Left lung (tissue), 10 donors: ENCODE results near the gene UNCX. TPM values are rescaled to one million over a fixed set of nuclear protein-coding genes. Genes with fewer than 3 reads are reported as not detected.

Experiments
- ATAC-seq: fragments of 200-7000 bp; cut with Tn5 transposase; one replicate; pipeline ENCODE4 v1.9.1; 2020; ENCODE audit warnings: moderate library complexity
- DNase-seq, 4 donors: peaks; one replicate each; pipeline ENCODE4 v3.0.0-alpha.2; 2013 to 2020
- H3K27ac ChIP-seq, 2 donors: fragments of 200-600 bp; sonication (generic) in 1 of 2; one replicate each; pipeline versions ENCODE4 v1.5.0 to v1.8.0; 2020 to 2021
- H3K27me3 ChIP-seq, 2 donors: fragments of 200-600 bp; sonication (generic) in 1 of 2; one replicate each; pipeline versions ENCODE4 v1.5.0 to v1.8.0; 2020 to 2021
- H3K36me3 ChIP-seq, 2 donors: fragments of 200-600 bp; sonication (generic) in 1 of 2; one replicate each; pipeline versions ENCODE4 v1.5.0 to v1.8.0; 2020 to 2021
- H3K4me1 ChIP-seq, 2 donors: fragments of 200-600 bp; one replicate each; pipeline ENCODE4 v1.8.0; 2021
- H3K4me3 ChIP-seq, 2 donors: fragments of 200-600 bp; sonication (generic) in 1 of 2; one replicate each; pipeline versions ENCODE4 v1.5.0 to v1.8.0; 2020 to 2021; ENCODE audit warnings: mild to moderate bottlenecking in 1 of 2
- H3K9me3 ChIP-seq, 2 donors: fragments of 200-600 bp; sonication (generic) in 1 of 2; one replicate each; pipeline versions ENCODE4 v1.5.0 to v1.8.0; 2020 to 2021
- CTCF ChIP-seq, 2 donors: fragments of 200-600 bp; sonication (generic) in 1 of 2; IDR thresholded peaks; one replicate each; pipeline versions ENCODE4 v1.5.0 to v1.8.0; 2021; ENCODE audit warnings: antibody characterized with exemption in 2 of 2
- intact Hi-C, 2 donors: fragments of 100-400 bp; cut with DNase I; formaldehyde crosslinking; loops; one replicate each; pipeline versions ENCODE4 v1.11.2 to v1.14.2; 2022
- polyA plus RNA-seq, 6 donors: library from polyadenylated mRNA; unstranded; fragments of 120-200 nt; gene quantifications; one replicate each; pipeline ENCODE4 v1.2.1, GENCODE V29; 2013; ENCODE audit not compliant: insufficient read length in 6 of 6
- total RNA-seq, 2 donors: library from RNA; stranded (reverse); fragmentation: NEBNext Ultra II Directional; extraction: Animal tissue kit (Norgen Biotek cat#: 25700); gene quantifications; one replicate each; pipeline ENCODE4 v1.2.1, GENCODE V29; 2021
- donor health status: DM: no; HTN: yes; CAD: no.
- donor health status: DM: no; HTN: no; CAD: no.

Gene UNCX
- total and polyA plus RNA-seq, 8 donors, result 0.10 TPM; not detected in 7

- H3K4me3 ChIP-seq, result no peak overlapping the region
- no peak for ATAC-seq
- H3K36me3 ChIP-seq, result no peaks in the 10 kb centered on the region
- no peak for TF ChIP-seq CTCF (IDR thresholded peaks at IDR 0.05)
- no peak overlapping the region for H3K27ac ChIP-seq
- intact Hi-C loops, result loop anchor here in 1 of 2 donors (10.0 kb wide), 1 partner anchor 245 kb away; no protein-coding TSS in a partner anchor
- H3K9me3 ChIP-seq, result no peaks in the 10 kb centered on the region
- DNase-seq, result peak in 1 of 4 donors; percentile 61
- H3K4me1 ChIP-seq, result peaks cover 5 to 15% of the 10 kb centered on the region in 2 donors
- peaks cover 96 to 100% of the 10 kb centered on the region in 2 donors for H3K27me3 ChIP-seq
Observed at GRCh38 chr7:1229202-1229947, 3.3 kb upstream of the UNCX start.

- DNase-seq (no peak), ATAC-seq (no peak)
- no peaks in the 10 kb centered on the region for H3K9me3 ChIP-seq
- peaks cover 5 to 13% of the 10 kb centered on the region in 2 donors for H3K4me1 ChIP-seq
- H3K36me3 ChIP-seq, result no peaks in the 10 kb centered on the region
- H3K27ac ChIP-seq, result no peak overlapping the region
- peaks cover 96 to 100% of the 10 kb centered on the region in 2 donors for H3K27me3 ChIP-seq
- intact Hi-C loops, result loop anchor here in 1 of 2 donors (10.0 kb wide), 1 partner anchor 245 kb away; no protein-coding TSS in a partner anchor
- no peak for TF ChIP-seq CTCF (IDR thresholded peaks at IDR 0.05)
- no peak overlapping the region for H3K4me3 ChIP-seq
Observed at GRCh38 chr7:1229956-1230355, 2.7 kb upstream of the UNCX start.

GRCh38 chr7:1230411-1231213 lies 2.1 kb upstream of the UNCX start:
- Histone ChIP-seq H3K27ac (no peak overlapping the region), H3K36me3 (no peaks in the 10 kb centered on the region), H3K4me1 (peaks cover 1 to 13% of the 10 kb centered on the region in 2 donors), H3K27me3 (peaks cover 96 to 100% of the 10 kb centered on the region in 2 donors), H3K4me3 (no peak overlapping the region), H3K9me3 (no peaks in the 10 kb centered on the region)
- intact Hi-C loops, result no loop called here
- ATAC-seq (no peak), DNase-seq (peak in 1 of 4 donors; percentile 78)
- no peak for TF ChIP-seq CTCF (IDR thresholded peaks at IDR 0.05)

- no peak for TF ChIP-seq CTCF (IDR thresholded peaks at IDR 0.05)
- H3K27me3 ChIP-seq, result peaks cover 91 to 100% of the 10 kb centered on the region in 2 donors
- no peaks in the 10 kb centered on the region for H3K36me3 ChIP-seq
- ATAC-seq (no peak), DNase-seq (peak in 1 of 4 donors; percentile 71)
- no peak overlapping the region for H3K27ac ChIP-seq
- intact Hi-C loops, result no loop called here
- H3K9me3 ChIP-seq, result no peaks in the 10 kb centered on the region
- H3K4me1 ChIP-seq, result peaks cover 0 to 16% of the 10 kb centered on the region in 2 donors
- H3K4me3 ChIP-seq, result no peak overlapping the region
Observed at GRCh38 chr7:1231214-1232102, 1.2 kb upstream of the UNCX start.
